GM06990 (cell line): Measurements from ENCODE around the gene PRR11.
A peak's percentile ranks its signal among the peaks of the same experiment; 100 is the strongest.

Experiments used
- DNase-seq: peaks from one replicate; pipeline ENCODE4 v3.0.0-alpha.2; 2011; ENCODE audit not compliant: insufficient read length; ENCODE audit errors: extremely low read depth
- H3K27me3 ChIP-seq: replicated peaks from 2 replicates; pipeline ENCODE4 v1.6.0; 2011; ENCODE audit warnings: low read length; ENCODE audit not compliant: control insufficient read depth, insufficient read depth
- H3K36me3 ChIP-seq: 2 replicates; pipeline ENCODE4 v1.5.1; 2011; ENCODE audit warnings: low read length; ENCODE audit not compliant: control insufficient read depth, insufficient read depth
- H3K4me3 ChIP-seq: replicated peaks from 2 replicates; pipeline ENCODE4 v1.5.1; 2011; ENCODE audit warnings: low read depth, mild to moderate bottlenecking, control low read depth, low read length
- TF ChIP-seq, protein P1 (sequence below): IDR thresholded peaks from 2 replicates; pipeline ENCODE4 v1.5.1; 2011; ENCODE audit warnings: low read length, control low read depth, mild to moderate bottlenecking, inconsistent platforms; ENCODE audit not compliant: insufficient read depth, poor library complexity, severe bottlenecking

PRR11 gene

DNA sequence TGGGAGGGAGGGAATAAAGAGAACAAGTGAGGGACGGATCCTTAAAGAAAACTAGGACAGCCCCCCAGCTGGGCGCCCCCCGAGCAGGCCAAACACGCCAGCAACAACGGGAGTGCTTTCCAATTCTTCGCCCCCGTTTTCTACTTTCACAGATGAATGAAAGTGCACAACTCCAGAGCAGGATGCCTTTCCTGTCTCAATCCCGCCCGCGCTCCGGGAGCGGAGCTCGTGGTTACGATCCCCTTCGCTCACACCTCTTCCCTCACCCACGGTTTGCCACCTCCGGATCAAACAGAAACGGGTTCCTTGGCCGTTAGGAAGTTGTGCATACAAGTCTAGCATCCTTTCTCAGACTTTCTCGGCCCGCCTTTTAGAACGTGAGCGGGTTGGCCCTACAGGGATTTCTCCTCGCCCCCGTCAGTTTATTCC lies 1.2 kb upstream of the PRR11 start:
- Histone ChIP-seq H3K27me3 (no peaks in the 10 kb centered on the region), H3K36me3 (no peaks in the 10 kb centered on the region), H3K4me3 (peak overlapping the region; percentile 96)
- TF ChIP-seq, protein P1, sequence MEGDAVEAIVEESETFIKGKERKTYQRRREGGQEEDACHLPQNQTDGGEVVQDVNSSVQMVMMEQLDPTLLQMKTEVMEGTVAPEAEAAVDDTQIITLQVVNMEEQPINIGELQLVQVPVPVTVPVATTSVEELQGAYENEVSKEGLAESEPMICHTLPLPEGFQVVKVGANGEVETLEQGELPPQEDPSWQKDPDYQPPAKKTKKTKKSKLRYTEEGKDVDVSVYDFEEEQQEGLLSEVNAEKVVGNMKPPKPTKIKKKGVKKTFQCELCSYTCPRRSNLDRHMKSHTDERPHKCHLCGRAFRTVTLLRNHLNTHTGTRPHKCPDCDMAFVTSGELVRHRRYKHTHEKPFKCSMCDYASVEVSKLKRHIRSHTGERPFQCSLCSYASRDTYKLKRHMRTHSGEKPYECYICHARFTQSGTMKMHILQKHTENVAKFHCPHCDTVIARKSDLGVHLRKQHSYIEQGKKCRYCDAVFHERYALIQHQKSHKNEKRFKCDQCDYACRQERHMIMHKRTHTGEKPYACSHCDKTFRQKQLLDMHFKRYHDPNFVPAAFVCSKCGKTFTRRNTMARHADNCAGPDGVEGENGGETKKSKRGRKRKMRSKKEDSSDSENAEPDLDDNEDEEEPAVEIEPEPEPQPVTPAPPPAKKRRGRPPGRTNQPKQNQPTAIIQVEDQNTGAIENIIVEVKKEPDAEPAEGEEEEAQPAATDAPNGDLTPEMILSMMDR = no peak
- DNase-seq = peak; percentile 52

DNA sequence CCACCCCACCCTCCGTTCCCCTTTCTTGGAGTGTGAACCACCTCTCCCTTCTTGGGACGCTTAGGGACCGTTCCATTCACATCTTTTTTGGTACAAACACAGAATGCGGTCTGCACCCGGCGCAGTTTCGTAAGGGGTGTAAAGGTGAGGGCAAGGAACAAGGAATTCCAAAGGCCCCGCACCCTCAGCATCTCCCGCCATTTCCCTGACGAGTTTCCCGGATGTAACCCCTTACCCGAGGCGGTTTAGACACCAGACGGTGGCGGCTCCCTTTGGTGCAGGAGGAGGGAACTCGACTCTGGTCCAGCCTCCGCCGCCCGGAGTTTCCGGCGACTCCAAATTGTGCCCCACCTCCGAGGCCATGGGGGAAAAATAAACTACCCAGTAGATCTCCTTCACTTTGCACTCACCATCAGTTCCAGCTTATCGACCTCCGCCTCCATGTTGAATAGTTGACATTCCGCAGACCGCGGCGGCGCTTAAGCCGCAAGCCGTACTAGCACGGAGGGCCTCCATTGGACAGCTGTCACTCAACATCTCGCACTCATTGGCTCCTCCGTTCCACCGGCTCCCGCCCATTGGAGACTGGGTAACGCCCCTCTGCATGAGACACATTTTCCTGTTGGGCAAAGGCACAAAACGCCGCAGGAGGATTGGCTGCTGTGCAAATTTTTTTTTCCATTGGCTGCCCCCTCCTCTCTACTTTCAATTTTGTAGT lies 666 bp upstream of the PRR11 start, which contains the start of gene SKA2:
SKA2 (minus strand) TSS at position 466 of the 718 bp plus-strand sequence; CDS start at position 443, 23 bp downstream.
- TF ChIP-seq, protein P1 = no peak
- Histone ChIP-seq H3K36me3 (no peaks in the 10 kb centered on the region), H3K27me3 (no peaks in the 10 kb centered on the region), H3K4me3 (peak within 1 kb of the TSS; percentile 96)
- DNase-seq = peak; percentile 97

DNA sequence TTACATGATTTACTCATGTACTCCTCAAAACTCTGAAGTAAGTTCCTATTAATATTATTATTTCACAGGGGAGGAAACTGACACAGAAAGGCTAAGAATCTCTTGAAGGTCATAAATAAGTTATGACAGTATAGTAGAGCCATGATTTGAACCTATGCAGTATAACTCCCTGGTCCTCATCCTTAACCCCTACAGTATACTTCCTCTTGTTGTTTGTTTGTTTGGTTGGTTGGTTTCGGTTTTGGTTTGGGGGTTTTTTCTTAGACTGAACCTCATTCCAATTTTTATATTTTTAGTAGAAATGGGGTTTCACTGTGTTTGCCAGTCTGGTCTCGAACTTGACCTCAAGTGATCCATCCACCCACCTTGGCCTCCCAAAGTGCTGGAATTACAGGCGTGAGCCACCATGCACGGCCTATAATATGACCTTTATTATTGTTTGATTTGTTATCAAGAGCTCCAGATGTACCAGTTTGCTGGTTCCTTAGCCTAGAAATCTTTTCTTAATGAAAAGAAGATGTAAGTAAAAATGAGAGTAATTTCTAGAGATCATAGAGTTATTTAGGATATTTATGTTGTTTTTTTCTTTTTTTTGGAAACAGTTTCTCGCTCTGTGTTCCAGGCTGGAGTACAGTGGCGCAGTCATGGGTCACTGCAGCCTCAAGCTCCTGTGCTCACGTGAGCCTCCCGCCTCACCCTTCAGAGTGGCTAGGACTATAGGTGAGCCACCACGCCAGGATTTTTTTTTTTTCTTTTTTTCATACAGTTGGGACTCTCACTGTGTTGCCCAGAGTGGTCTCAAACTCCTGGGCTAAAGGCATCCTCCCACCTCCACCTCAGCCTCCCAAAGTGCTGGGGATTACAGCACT lies 4.8 kb downstream of the PRR11 start:
- TF ChIP-seq, protein P1 = no peak
- H3K27me3 ChIP-seq = no peaks in the 10 kb centered on the region
- DNase-seq = peak; percentile 31
- H3K4me3 ChIP-seq = peak overlapping the region; percentile 39
- no peaks in the 10 kb centered on the region for H3K36me3 ChIP-seq

DNA sequence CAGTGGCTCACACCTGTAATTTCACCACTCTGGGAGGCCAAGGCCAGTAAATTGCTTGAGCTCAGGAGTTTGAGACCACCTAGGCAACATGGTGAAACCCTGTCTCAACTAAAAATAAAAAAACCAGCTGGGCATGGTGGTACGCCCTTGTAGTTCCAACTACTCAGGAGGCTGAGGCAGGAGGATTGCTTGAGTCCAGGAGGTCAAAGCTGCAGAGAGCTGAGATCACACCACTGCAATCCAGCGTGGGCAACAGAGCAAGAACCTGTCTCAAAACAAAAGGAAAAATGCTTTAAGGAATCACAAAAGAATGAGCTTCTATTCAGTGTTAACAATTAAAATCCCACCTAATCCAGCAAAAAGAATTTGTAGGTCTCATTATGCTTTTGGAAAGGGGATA lies 5.9 kb downstream of the PRR11 start:
- H3K27me3 ChIP-seq = no peaks in the 10 kb centered on the region
- no peak for DNase-seq
- H3K36me3 ChIP-seq = no peaks in the 10 kb centered on the region
- TF ChIP-seq, protein P1 = no peak
- no peak overlapping the region for H3K4me3 ChIP-seq

DNA sequence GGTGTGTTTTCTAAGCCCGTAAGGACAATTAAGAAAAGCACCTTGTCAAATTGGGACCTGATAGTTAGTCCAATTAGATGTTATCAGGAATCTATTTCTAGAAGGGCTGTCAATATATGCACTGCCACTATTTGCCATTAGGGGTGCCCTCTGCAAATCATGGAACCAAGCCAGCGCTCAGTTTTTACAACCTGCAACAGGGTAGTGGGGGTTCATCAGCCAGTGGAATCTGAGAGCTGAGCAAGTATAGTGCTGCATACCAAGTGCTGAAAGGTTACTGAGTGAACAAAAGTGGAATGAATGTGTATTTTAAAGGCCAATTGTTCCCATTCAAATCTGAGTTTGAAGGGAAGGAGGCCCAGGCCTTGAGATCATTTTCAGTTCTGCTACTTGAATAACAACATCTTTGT lies 10.4 kb downstream of the PRR11 start:
- H3K27me3 ChIP-seq = no peaks in the 10 kb centered on the region
- peak; percentile 16 for DNase-seq
- TF ChIP-seq, protein P1 = peak; percentile 73
- H3K4me3 ChIP-seq = no peak overlapping the region
- H3K36me3 ChIP-seq = no peaks in the 10 kb centered on the region
